GM19438 (cell line): ENCODE results near the gene ANKRD63.

ENCODE experiments used
- ATAC-seq: cut with Tn5 transposase; IDR thresholded peaks from one replicate; pipeline ENCODE4 v1.9.1; 2021; ENCODE audit warnings: low read depth; ENCODE audit not compliant: unreplicated experiment

The ANKRD63 gene

GRCh38 chr15:40314723-40315276 is 31.9 kb upstream of the ANKRD63 start:
- no peak for ATAC-seq

GRCh38 chr15:40313531-40314398 is 30.9 kb upstream of the ANKRD63 start:
- no peak for ATAC-seq

GRCh38 chr15:40312370-40313158 is 29.7 kb upstream of the ANKRD63 start:
- no peak for ATAC-seq

- ATAC-seq: no peak
Measured at GRCh38 chr15:40310993-40311392, 28.1 kb upstream of the ANKRD63 start.

- no peak for ATAC-seq
Measured at GRCh38 chr15:40310001-40310959, 27.4 kb upstream of the ANKRD63 start.

- no peak for ATAC-seq
Measured at GRCh38 chr15:40309344-40309862, 26.5 kb upstream of the ANKRD63 start.

GRCh38 chr15:40307421-40308211 is 24.8 kb upstream of the ANKRD63 start, which contains the start of gene PLCB2:
Gene PLCB2 (minus strand): TSS chr15:40307935. CDS start chr15:40307672, 263 bp downstream.
- ATAC-seq: no peak

GRCh38 chr15:40306908-40307307 is 24.0 kb upstream of the ANKRD63 start:
- ATAC-seq: no peak

GRCh38 chr15:40306371-40306770 is 23.5 kb upstream of the ANKRD63 start:
- ATAC-seq: no peak

- no peak for ATAC-seq
Measured at GRCh38 chr15:40305281-40305680, 22.4 kb upstream of the ANKRD63 start.

GRCh38 chr15:40303576-40303975 is 20.7 kb upstream of the ANKRD63 start:
- ATAC-seq: no peak

GRCh38 chr15:40302981-40303380 is 20.1 kb upstream of the ANKRD63 start:
- no peak for ATAC-seq

GRCh38 chr15:40302288-40302886 is 19.5 kb upstream of the ANKRD63 start:
- ATAC-seq: no peak

GRCh38 chr15:40301467-40302179 is 18.8 kb upstream of the ANKRD63 start:
- ATAC-seq: no peak

- ATAC-seq: no peak
Measured at GRCh38 chr15:40300771-40301170, 17.9 kb upstream of the ANKRD63 start.

- no peak for ATAC-seq
Measured at GRCh38 chr15:40300367-40300766, 17.5 kb upstream of the ANKRD63 start.

GRCh38 chr15:40298216-40298935 is 15.5 kb upstream of the ANKRD63 start:
- ATAC-seq: no peak
